Measurements from ENCODE around the gene EFNA2.

The EFNA2 gene

DNA sequence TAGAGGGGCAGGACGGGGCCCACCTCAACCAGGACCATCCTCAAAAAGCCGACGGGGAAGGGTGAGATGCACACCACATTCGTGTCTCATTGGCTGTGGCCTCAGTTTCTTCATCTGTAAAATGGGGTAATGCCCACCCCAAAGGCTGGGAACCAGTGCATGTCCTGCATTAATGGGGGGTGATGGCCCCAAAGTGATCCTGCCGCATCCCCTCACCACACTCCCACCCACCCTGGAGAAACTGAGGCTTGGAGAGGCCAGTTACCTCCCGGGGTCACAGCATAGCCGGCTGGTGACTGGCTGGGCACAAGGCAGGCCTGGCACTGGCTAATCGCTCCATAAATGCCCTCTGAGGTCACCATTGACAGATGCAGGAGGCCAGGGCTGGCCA, 37.9 kb upstream of the EFNA2 start:
- H3K9ac ChIP-seq: peak overlapping the region; percentile 92 to 99 (median 98)
- no peak for TF ChIP-seq Cebpa-rat (IDR thresholded peaks at IDR 0.05)

DNA sequence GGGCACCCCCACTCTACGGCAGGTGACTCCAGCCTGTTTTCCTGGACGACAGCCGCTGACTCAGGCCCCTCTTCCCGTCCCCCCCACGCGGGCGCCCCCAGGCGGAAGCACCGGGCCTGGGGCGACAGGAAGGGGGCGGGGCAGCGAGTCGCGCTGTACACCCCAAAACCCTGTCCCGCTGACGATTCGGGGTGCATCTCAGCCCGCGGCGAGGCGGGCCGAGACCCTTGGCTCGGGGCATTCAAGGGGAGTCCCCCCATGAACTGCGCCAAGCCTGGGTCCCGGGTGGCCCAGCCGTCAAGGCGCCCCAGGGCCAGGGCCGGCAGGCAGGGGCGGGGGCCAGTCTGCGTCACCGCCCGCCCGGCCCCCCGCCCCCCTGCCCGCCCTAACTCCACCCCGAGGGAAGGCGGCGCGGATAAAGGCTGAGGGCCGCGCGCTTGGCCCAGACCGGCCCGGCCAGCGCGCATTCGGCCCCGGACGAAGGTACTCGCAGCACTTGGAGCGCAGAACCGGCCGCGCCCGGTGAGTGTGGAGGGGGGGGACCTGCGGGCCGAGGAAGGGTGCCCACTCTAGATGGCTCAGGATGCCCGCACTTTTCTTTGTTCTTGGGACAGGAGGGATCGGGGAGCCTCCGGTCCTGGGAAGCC, 37.4 kb upstream of the EFNA2 start, which contains the start of gene MIDN:
Gene MIDN (plus strand): TSS at position 445 of the 647 bp plus-strand sequence. CDS start 1,714 bp downstream, outside the sequence.
- Histone ChIP-seq H3K4me1 (peaks cover 42 to 51% (median 47%) of the 10 kb centered on the region in 10 experiments), H3K27ac (peak within 1 kb of the TSS; percentile 92 to 97 (median 95)), H3K9me3 (replicated peaks in 1 of 11) (peaks cover 0 to 5% (median 0%) of the 10 kb centered on the region in 11 experiments; a peak in 6 of 22 replicates), H3K4me3 (peak within 1 kb of the TSS; percentile 92 to 100 (median 99)), H4K20me1 (peaks cover 33 to 67% (median 54%) of the 10 kb centered on the region in 11 experiments), H3K27me3 (no peaks in the 10 kb centered on the region), H3K4me2 (peak within 1 kb of the TSS; percentile 78 to 96 (median 87)), H3K36me3 (peaks cover 20 to 37% (median 28%) of the 10 kb centered on the region in 11 experiments; a peak in 21 of 22 replicates), H3K9ac (peak within 1 kb of the TSS; percentile 92 to 99 (median 98))
- no peak for TF ChIP-seq Cebpa-rat (IDR thresholded peaks at IDR 0.05)

More for the DNA sequence above, 37.9 kb upstream of the EFNA2 start:
- H3K4me1 ChIP-seq: peaks cover 47 to 56% (median 52%) of the 10 kb centered on the region in 10 experiments
- H3K4me3 ChIP-seq: peak overlapping the region; percentile 92 to 100 (median 99)
- H3K27me3 ChIP-seq: no peaks in the 10 kb centered on the region
- H3K36me3 ChIP-seq: peaks cover 20 to 40% (median 29%) of the 10 kb centered on the region in 11 experiments; a peak in 21 of 22 replicates
- H4K20me1 ChIP-seq: peaks cover 37 to 70% (median 58%) of the 10 kb centered on the region in 11 experiments
- H3K9me3 ChIP-seq (replicated peaks in 1 of 11): peaks cover 0 to 5% (median 0%) of the 10 kb centered on the region in 11 experiments; a peak in 6 of 22 replicates
- peak overlapping the region; percentile 78 to 96 (median 87) for H3K4me2 ChIP-seq
- H3K27ac ChIP-seq: peak overlapping the region; percentile 92 to 97 (median 95)

DNA sequence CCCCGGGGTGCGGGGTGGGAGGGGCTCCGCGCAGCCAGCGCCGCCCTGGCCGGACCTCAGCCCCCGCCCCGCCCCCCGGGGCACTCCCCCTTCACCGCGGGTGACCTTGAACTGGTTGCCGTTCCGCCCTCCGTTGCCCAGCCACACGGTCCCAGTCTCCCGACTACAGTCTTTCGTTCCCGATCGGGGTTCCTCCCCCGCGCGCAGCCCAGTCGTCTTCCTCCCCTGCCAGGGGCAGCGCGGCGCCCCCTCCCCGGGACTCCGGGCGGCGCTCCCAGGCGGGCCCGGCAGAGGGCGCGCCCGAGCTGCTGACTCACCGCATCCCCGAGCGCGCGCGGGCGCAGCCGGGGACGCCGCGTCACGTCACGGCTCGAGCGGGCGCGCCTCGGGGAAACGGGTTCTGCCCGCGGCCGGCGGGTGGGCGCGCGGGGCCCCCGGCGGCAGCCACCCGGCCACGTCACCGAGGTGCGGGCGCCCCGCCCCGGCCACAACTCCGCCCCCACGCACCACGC, 36.8 kb upstream of the EFNA2 start:
- peak overlapping the region; percentile 92 to 99 (median 98) for H3K9ac ChIP-seq
- H3K4me3 ChIP-seq: peak overlapping the region; percentile 92 to 100 (median 99)
- H3K36me3 ChIP-seq: peaks cover 25 to 37% (median 30%) of the 10 kb centered on the region in 11 experiments
- H4K20me1 ChIP-seq: peaks cover 30 to 67% (median 55%) of the 10 kb centered on the region in 11 experiments
- H3K9me3 ChIP-seq (replicated peaks in 1 of 11): peaks cover 0 to 5% (median 0%) of the 10 kb centered on the region in 11 experiments; a peak in 6 of 22 replicates
- H3K4me1 ChIP-seq: peaks cover 42 to 51% (median 47%) of the 10 kb centered on the region in 10 experiments
- H3K27me3 ChIP-seq: no peaks in the 10 kb centered on the region
- no peak for TF ChIP-seq Cebpa-rat (IDR thresholded peaks at IDR 0.05)
- H3K4me2 ChIP-seq: peak overlapping the region; percentile 26 to 96 (median 86); a peak in 21 of 22 replicates
- peak overlapping the region; percentile 92 to 97 (median 95) for H3K27ac ChIP-seq

DNA sequence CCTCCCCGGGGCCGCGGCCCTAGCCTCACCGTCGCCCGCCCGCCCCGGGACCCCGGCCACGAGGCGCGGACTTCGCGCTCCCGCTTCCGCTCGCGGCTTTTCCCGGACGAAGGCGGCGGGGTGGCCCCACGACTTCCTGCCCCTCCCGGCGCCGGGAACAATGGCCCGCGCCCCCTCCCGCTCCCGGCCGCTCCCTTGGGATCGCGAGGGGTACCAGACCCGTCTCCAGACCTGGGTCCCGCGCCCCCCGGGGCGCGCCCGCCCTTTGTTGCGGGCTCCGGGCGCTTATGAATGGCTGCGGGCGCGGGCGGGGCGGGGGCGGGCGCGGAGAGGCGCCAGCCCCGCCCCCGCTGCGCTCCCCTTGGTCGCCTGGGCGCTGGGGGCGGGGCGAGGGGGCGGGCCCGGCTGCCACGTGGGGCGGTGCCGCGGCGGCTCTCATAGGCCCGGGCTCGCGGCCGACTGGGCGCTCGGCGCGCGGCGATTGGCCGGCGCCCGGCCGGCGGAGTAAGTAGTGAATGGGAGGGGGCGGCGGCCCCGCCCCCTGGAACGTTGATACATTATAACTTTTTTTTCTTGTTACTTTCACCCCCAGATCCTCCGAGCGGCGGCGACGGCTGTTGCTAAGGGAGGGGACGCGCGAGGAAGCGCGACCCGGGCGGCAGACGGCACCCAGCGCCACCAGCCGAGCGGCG, 36.2 kb upstream of the EFNA2 start:
- peak overlapping the region; percentile 33 to 100 (median 98) for H3K4me2 ChIP-seq
- peak overlapping the region; percentile 92 to 99 (median 98) for H3K9ac ChIP-seq
- H3K4me1 ChIP-seq: peaks cover 43 to 51% (median 47%) of the 10 kb centered on the region in 10 experiments
- H3K27me3 ChIP-seq: no peaks in the 10 kb centered on the region
- TF ChIP-seq Cebpa-rat (IDR thresholded peaks at IDR 0.05): no peak
- H3K27ac ChIP-seq: peak overlapping the region; percentile 93 to 97 (median 95)
- H3K9me3 ChIP-seq (replicated peaks in 1 of 11): peaks cover 0 to 5% (median 0%) of the 10 kb centered on the region in 11 experiments; a peak in 6 of 22 replicates
- H3K36me3 ChIP-seq: peaks cover 31 to 38% (median 35%) of the 10 kb centered on the region in 11 experiments
- peak overlapping the region; percentile 92 to 100 (median 99) for H3K4me3 ChIP-seq
- peaks cover 31 to 67% (median 55%) of the 10 kb centered on the region in 11 experiments for H4K20me1 ChIP-seq

DNA sequence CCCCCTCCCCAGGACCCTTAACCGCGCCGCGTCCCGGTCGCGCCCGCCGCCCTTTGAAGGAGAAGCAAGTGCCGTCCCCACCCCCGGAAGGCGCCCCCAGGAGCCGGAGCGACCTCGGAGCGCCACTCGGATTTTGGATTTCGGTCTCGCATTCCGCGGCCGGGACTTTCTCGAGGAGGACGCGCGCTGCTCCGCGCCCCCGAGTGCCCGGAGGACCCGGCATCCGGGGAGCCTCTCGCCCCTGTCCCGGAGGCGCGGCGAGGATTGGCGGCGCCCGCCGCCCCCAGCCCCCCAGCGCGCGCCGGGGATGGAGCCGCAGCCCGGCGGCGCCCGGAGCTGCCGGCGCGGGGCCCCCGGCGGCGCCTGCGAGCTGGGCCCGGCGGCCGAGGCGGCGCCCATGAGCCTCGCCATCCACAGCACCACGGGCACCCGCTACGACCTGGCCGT, 35.7 kb upstream of the EFNA2 start:
- no peak for TF ChIP-seq Cebpa-rat (IDR thresholded peaks at IDR 0.05)
- Histone ChIP-seq H3K4me1 (peaks cover 43 to 52% (median 47%) of the 10 kb centered on the region in 10 experiments), H3K27ac (peak overlapping the region; percentile 93 to 97 (median 95)), H3K36me3 (peaks cover 37 to 44% (median 40%) of the 10 kb centered on the region in 11 experiments), H3K4me2 (peak overlapping the region; percentile 28 to 100 (median 98)), H3K27me3 (no peaks in the 10 kb centered on the region), H3K9ac (peak overlapping the region; percentile 89 to 99 (median 98)), H3K9me3 (replicated peaks in 1 of 11) (peaks cover 0 to 5% (median 0%) of the 10 kb centered on the region in 11 experiments; a peak in 6 of 22 replicates), H4K20me1 (peaks cover 37 to 67% (median 55%) of the 10 kb centered on the region in 11 experiments), H3K4me3 (peak overlapping the region; percentile 92 to 100 (median 99))

DNA sequence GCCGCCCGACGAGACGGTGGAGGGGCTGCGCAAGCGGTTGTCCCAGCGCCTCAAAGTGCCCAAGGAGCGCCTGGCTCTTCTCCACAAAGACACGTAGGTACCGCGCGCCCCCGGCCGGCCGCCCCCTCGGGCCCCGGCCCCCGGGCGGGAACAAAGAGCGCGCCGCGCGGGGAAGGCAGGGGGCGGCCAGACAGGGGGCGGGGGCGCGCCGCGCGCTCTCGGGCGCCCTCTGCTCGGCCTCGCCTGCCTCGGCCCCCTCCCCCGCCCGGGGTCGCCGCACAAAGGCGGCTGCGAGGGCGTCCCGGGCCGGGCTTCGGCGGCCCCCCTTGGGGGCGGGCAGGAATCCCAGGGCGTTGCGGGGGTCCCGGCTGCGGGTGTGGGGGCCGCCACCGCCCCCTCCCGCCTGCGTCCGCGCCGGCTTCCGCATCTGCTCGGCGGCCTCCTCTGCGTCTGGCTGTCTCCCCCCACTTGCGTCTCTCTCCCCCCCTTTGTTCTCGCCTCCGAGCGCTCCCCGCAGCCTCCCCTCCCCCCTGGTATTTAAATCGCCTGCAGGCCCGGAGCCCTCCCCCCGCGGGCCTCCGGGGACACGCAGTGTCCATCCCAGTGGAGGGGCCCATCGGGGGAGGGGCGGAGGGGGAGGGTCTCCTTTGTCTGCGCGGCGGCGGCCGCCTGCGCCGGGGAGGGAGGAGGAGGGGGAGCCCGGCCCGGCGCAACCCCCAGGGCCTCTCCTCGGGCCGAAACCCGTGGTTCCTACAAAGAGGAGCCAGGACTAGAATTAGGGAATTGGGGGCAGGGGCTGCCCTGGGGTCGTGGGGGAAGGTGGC, 35.0 kb upstream of the EFNA2 start:
- Histone ChIP-seq H3K36me3 (peaks cover 43 to 51% (median 47%) of the 10 kb centered on the region in 11 experiments), H3K4me3 (peak overlapping the region; percentile 92 to 100 (median 99)), H4K20me1 (peaks cover 41 to 68% (median 55%) of the 10 kb centered on the region in 11 experiments), H3K27ac (peak overlapping the region; percentile 93 to 97 (median 95)), H3K27me3 (no peaks in the 10 kb centered on the region), H3K4me2 (peak overlapping the region; percentile 83 to 100 (median 98)), H3K4me1 (peaks cover 43 to 52% (median 47%) of the 10 kb centered on the region in 10 experiments), H3K9ac (peak overlapping the region; percentile 89 to 99 (median 98)), H3K9me3 (replicated peaks in 1 of 11) (peaks cover 0 to 5% (median 0%) of the 10 kb centered on the region in 11 experiments; a peak in 6 of 22 replicates)
- no peak for TF ChIP-seq Cebpa-rat (IDR thresholded peaks at IDR 0.05)

DNA sequence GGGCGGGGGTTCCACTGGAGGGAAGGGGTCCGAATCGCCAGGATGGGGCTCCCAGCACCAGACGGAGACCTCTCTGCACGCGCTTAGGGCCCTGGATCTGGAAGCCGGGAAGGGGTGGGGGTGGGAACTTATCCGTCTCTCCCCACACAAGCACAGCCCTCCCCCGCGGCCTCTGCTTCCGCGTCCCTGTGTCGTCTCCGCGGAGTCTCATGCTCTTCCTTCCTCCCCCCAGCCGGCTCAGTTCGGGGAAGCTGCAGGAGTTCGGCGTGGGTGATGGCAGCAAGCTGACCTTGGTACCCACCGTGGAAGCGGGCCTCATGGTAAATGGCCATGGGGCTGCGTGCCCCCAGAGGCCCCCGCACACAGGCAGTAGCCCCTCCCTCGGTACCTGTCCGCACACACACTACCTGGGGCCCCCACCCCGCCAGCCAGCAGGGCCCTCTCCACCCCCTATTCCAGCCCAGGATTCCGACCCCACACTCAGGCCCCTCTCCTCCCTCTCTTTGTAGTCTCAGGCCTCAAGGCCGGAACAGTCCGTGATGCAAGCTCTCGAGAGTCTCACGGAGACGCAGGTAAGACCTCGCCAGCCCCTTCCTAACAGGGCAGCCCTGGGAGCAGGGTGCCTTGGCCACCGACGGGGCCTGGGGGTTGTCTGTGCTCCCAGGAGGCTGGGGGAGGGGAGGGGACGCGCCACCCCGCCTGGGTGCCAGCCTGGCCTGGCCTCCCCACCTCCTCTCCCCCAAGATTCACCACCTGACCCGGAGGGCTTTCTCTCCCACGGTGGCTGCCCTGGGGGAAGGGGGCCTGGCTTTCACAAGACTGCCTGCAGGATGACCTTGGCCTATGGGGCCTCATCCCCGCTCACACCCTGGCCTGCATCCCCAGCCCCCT, 34.1 kb upstream of the EFNA2 start:
- Histone ChIP-seq H3K4me2 (peak overlapping the region; percentile 83 to 100 (median 98)), H3K36me3 (peaks cover 52 to 57% (median 56%) of the 10 kb centered on the region in 11 experiments), H3K27me3 (no peaks in the 10 kb centered on the region), H3K9ac (peak overlapping the region; percentile 89 to 99 (median 98)), H3K27ac (peak overlapping the region; percentile 93 to 97 (median 95)), H3K4me3 (peak overlapping the region; percentile 92 to 100 (median 99)), H3K4me1 (peaks cover 43 to 52% (median 47%) of the 10 kb centered on the region in 10 experiments), H3K9me3 (replicated peaks in 1 of 11) (peaks cover 0 to 5% (median 0%) of the 10 kb centered on the region in 11 experiments; a peak in 6 of 22 replicates), H4K20me1 (peaks cover 44 to 68% (median 56%) of the 10 kb centered on the region in 11 experiments)
- no peak for TF ChIP-seq Cebpa-rat (IDR thresholded peaks at IDR 0.05)
